Right kidney (tissue), 1 donor: Measurements from ENCODE around the gene TMEM174.

ENCODE experiments used
- DNase-seq: peaks from one replicate; pipeline ENCODE4 v3.0.0-alpha.2; 2016

TMEM174 gene

DNA sequence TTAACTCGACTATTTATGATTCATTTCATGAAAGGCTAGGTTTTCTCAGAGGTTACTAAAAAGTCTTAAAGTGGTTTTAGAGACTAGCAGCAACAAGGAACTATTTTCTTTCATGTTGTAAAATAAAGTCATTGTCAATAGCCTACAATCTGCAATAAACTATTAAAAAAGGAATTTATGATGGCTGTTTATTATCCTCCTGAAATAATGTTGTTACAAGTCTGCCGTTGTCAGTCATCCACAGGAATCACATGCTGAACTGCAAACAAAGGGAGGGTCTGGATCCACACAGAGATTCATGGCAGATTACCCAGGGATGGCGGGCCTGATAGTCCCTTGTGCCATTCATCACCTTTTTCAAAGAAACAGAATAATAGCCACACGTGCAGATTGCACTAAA lies 49.2 kb downstream of the TMEM174 start:
- DNase-seq, result no peak
